Fibroblast of mammary gland (primary cell): ENCODE results near the gene REL.

Experiments used
- DNase-seq: peaks from one replicate; pipeline ENCODE4 v3.0.0-alpha.2; 2010; ENCODE audit warnings: low read depth
- H3K4me3 ChIP-seq: 2 replicates; pipeline ENCODE4 v1.5.1; 2011; ENCODE audit warnings: low read depth, mild to moderate bottlenecking, low read length, moderate library complexity; ENCODE audit not compliant: control insufficient read depth
- TF ChIP-seq, protein P1 (sequence below): conservative IDR thresholded peaks from 2 replicates; pipeline ENCODE4 v1.5.1; 2011; ENCODE audit warnings: low read depth, low read length, inconsistent platforms; ENCODE audit not compliant: control insufficient read depth, insufficient read depth

REL gene

GRCh38 chr2:60881047-60881932 is at the start of gene REL:
Gene REL, plus strand, starts transcription at chr2:60881574. Its CDS starts 267 bp downstream, at chr2:60881841.
- TF ChIP-seq, protein P1, sequence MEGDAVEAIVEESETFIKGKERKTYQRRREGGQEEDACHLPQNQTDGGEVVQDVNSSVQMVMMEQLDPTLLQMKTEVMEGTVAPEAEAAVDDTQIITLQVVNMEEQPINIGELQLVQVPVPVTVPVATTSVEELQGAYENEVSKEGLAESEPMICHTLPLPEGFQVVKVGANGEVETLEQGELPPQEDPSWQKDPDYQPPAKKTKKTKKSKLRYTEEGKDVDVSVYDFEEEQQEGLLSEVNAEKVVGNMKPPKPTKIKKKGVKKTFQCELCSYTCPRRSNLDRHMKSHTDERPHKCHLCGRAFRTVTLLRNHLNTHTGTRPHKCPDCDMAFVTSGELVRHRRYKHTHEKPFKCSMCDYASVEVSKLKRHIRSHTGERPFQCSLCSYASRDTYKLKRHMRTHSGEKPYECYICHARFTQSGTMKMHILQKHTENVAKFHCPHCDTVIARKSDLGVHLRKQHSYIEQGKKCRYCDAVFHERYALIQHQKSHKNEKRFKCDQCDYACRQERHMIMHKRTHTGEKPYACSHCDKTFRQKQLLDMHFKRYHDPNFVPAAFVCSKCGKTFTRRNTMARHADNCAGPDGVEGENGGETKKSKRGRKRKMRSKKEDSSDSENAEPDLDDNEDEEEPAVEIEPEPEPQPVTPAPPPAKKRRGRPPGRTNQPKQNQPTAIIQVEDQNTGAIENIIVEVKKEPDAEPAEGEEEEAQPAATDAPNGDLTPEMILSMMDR: no peak
- peak; percentile 85 for DNase-seq
- H3K4me3 ChIP-seq: peak within 1 kb of the TSS; percentile 80

DNA sequence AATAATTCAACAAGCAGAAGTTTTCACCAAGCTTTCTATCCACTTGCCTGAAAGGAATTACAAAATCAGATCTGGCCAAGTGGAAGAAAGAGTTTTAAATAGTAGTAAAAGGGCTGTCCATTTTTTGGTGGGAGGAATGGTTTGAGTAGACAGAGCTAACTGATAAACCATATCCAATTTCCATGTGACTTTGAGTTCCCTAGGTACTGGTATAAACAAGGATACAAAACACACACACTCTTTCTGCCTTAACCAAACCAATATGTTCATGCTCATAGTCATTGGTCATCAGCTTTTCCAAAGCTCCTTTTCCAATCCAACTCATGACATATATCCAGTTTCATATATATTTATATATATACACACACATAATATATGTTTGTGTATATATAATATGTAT is 49.5 kb upstream of the REL start:
- no peak overlapping the region for H3K4me3 ChIP-seq
- no peak for DNase-seq
- TF ChIP-seq, protein P1: no peak

DNA sequence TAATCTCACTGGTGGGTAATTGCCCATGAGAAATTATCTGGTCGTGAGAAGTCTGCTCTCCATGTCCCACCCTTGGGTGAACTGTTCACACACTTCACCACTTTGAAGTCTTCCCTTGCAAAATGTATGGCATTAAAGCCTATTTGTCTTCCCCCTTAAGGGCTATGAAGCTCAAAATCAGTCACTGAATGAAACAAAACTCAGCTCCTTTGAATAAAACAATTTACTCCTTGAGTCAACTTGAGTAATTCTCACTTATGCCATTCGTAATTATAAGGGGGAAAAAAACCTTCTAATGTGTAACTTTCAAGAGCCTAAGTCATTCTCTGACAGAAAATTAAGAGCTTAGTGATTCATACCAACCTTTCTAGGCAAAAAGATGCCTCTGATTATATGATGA is 48.8 kb upstream of the REL start:
- no peak for DNase-seq
- H3K4me3 ChIP-seq: no peak overlapping the region
- TF ChIP-seq, protein P1: no peak

- TF ChIP-seq, protein P1: no peak
- H3K4me3 ChIP-seq: no peak overlapping the region
- no peak for DNase-seq
These were observed 47.1 kb upstream of the REL start for GRCh38 chr2:60834270-60834717.

GRCh38 chr2:60836491-60836890 is 44.9 kb upstream of the REL start:
- no peak for DNase-seq
- TF ChIP-seq, protein P1: no peak
- no peak overlapping the region for H3K4me3 ChIP-seq

- no peak for DNase-seq
- TF ChIP-seq, protein P1: no peak
- H3K4me3 ChIP-seq: no peak overlapping the region
These were observed 44.3 kb upstream of the REL start for GRCh38 chr2:60837123-60837522.

DNA sequence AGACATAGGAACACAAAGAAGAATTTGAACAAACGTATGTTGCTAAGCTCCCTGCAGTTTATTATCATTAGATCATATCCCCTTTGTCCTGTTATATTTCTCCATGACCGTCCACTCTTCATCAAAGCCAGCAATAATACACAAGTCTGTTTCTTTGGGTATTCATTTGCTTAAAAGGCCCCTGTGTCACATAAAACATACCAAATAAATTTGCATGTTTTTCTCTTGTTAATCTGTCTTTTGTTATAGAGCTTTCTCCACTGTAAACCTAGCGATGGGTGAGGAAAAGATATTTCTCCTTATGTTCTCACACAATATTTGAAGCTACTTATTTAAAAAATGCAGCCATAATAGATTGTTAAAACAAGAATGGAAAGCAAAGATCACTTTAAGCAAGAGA is 42.9 kb upstream of the REL start:
- TF ChIP-seq, protein P1: no peak
- H3K4me3 ChIP-seq: no peak overlapping the region
- DNase-seq: no peak
